ENCODE results near the gene TP53RK. TPM values are rescaled to one million over a fixed set of nuclear protein-coding genes. Genes with fewer than 3 reads are reported as not detected.

The TP53RK gene
- polyA plus RNA-seq, 1 of the 3 experiments (the other 2 are of a cell fraction), result 5.5 TPM

- Histone ChIP-seq H3F3A (replicated peaks; ENCODE audit: insufficient read depth) (no peaks in the 10 kb centered on the region), H3K9me3 (no peaks in the 10 kb centered on the region), H3K4me1 (ENCODE audit: control insufficient read depth in 1 of 2, insufficient read depth in 2 of 2, low read depth in 1 of 2, low read length in 1 of 2) (no peaks in the 10 kb centered on the region), H3K9me2 (no peaks in the 10 kb centered on the region), H3K9ac (no peak overlapping the region), H3K27me3 (ENCODE audit: insufficient read depth) (no peaks in the 10 kb centered on the region), H3K4me2 (no peak overlapping the region), H2AFZ (ENCODE audit: low read depth) (no peak overlapping the region), H3K4me3 (ENCODE audit: low read depth in 2 of 2, low read length in 1 of 2) (no peak overlapping the region), H3K27ac (ENCODE audit: low read depth in 2 of 2, low read length in 1 of 2) (no peak overlapping the region), H3K79me2 (ENCODE audit: insufficient read depth) (no peaks in the 10 kb centered on the region), H3K36me3 (replicated peaks in 1 of 2; ENCODE audit: control insufficient read depth in 1 of 2, insufficient read depth in 2 of 2, low read length in 1 of 2) (peaks cover 0 to 14% of the 10 kb centered on the region in 2 experiments), H4K20me1 (ENCODE audit: insufficient read depth) (no peaks in the 10 kb centered on the region)
- CTCF ChIA-PET, result interaction anchor here (0.9 kb wide), 1 partner anchor 428 kb away, joined by 3 read pairs; no protein-coding TSS in a partner anchor
- TF ChIP-seq RAD21 (IDR thresholded peaks at IDR 0.05; ENCODE audit: low read length) (no peak), MXI1 (IDR thresholded peaks at IDR 0.05; ENCODE audit: low read depth, low read length) (no peak), GABPA (IDR thresholded peaks at IDR 0.05; ENCODE audit: low read depth) (no peak), MAX (IDR thresholded peaks at IDR 0.05; ENCODE audit: low read depth) (no peak), FOSL2 (IDR thresholded peaks at IDR 0.05; ENCODE audit: borderline replicate concordance, low read depth) (no peak), USF2 (IDR thresholded peaks at IDR 0.05; ENCODE audit: borderline replicate concordance, low read depth, low read length) (no peak), SMC3 (IDR thresholded peaks at IDR 0.05; ENCODE audit: low read depth, low read length) (no peak), GATA2 (CRISPR knock-in tag; IDR thresholded peaks at IDR 0.05) (no peak)
- POLR2A ChIA-PET, result no interaction called here
- 58% methylated on average over 2 of the region's 2 CpGs for WGBS (ENCODE audit: low lambda C conversion rate)
- no peak for DNase-seq
Measured at GRCh38 chr20:46722450-46722849, 33.2 kb upstream of the TP53RK start.

- no peaks in the 10 kb centered on the region for H3K79me2 ChIP-seq (ENCODE audit: insufficient read depth)
- ChIA-PET POLR2A (no interaction called here), CTCF (interaction anchor here (1.2 kb wide), 1 partner anchor 11 kb away, joined by 4 read pairs; no protein-coding TSS in a partner anchor)
- no peak overlapping the region for H3K4me3 ChIP-seq (ENCODE audit: low read depth in 2 of 2, low read length in 1 of 2)
- TF ChIP-seq IRF3 (IDR thresholded peaks at IDR 0.05; ENCODE audit: low read depth, low read length), result no peak
- no peak for TF ChIP-seq ELF1 (IDR thresholded peaks at IDR 0.05)
- no peak for TF ChIP-seq ZBTB33 (IDR thresholded peaks at IDR 0.05; ENCODE audit: borderline replicate concordance, low read depth)
- TF ChIP-seq RXRA (IDR thresholded peaks at IDR 0.05; ENCODE audit: borderline replicate concordance, low read depth), result no peak
- TF ChIP-seq PBX3 (IDR thresholded peaks at IDR 0.05), result no peak
- no peak for TF ChIP-seq RCOR1 (IDR thresholded peaks at IDR 0.05; ENCODE audit: low read length)
- no peak for TF ChIP-seq USF2 (IDR thresholded peaks at IDR 0.05; ENCODE audit: borderline replicate concordance, low read depth, low read length)
- TF ChIP-seq MAX (IDR thresholded peaks at IDR 0.05; ENCODE audit: low read depth), result no peak
- no peak for TF ChIP-seq RAD21 (IDR thresholded peaks at IDR 0.05; ENCODE audit: low read length)
- TF ChIP-seq NRF1 (IDR thresholded peaks at IDR 0.05; ENCODE audit: low read depth, low read length), result no peak
- TF ChIP-seq POLR2AphosphoS5 (IDR thresholded peaks at IDR 0.05; ENCODE audit: low read depth, low read length), result no peak
- TF ChIP-seq SMC3 (IDR thresholded peaks at IDR 0.05; ENCODE audit: low read depth, low read length), result no peak
- TF ChIP-seq NFIC (IDR thresholded peaks at IDR 0.05; ENCODE audit: borderline replicate concordance), result no peak
- TF ChIP-seq FOXM1 (IDR thresholded peaks at IDR 0.05; ENCODE audit: low read depth), result no peak
- TF ChIP-seq YY1 (IDR thresholded peaks at IDR 0.05; ENCODE audit: low read depth), result no peak
- TF ChIP-seq JUND (IDR thresholded peaks at IDR 0.05), result no peak
- no peak for TF ChIP-seq SIN3A (IDR thresholded peaks at IDR 0.05; ENCODE audit: borderline replicate concordance, low read depth, low read length)
- no peak for TF ChIP-seq GATA2 (CRISPR knock-in tag; IDR thresholded peaks at IDR 0.05)
- no peak for TF ChIP-seq MEF2A (IDR thresholded peaks at IDR 0.05; ENCODE audit: borderline replicate concordance, low read depth)
- 67% methylated on average over 1 of the region's 1 CpG for WGBS (ENCODE audit: low lambda C conversion rate)
- H3K9ac ChIP-seq, result no peak overlapping the region
- no peak overlapping the region for H3K27ac ChIP-seq (ENCODE audit: low read depth in 2 of 2, low read length in 1 of 2)
- H3K9me2 ChIP-seq, result no peaks in the 10 kb centered on the region
- H3K36me3 ChIP-seq (replicated peaks in 1 of 2; ENCODE audit: control insufficient read depth in 1 of 2, insufficient read depth in 2 of 2, low read length in 1 of 2), result peaks cover 0 to 14% of the 10 kb centered on the region in 2 experiments
- H3F3A ChIP-seq (replicated peaks; ENCODE audit: insufficient read depth), result no peaks in the 10 kb centered on the region
- no peaks in the 10 kb centered on the region for H3K4me1 ChIP-seq (ENCODE audit: control insufficient read depth in 1 of 2, insufficient read depth in 2 of 2, low read depth in 1 of 2, low read length in 1 of 2)
- H3K27me3 ChIP-seq (ENCODE audit: insufficient read depth), result no peaks in the 10 kb centered on the region
- H3K4me2 ChIP-seq, result no peak overlapping the region
- H2AFZ ChIP-seq (ENCODE audit: low read depth), result no peak overlapping the region
- H4K20me1 ChIP-seq (ENCODE audit: insufficient read depth), result no peaks in the 10 kb centered on the region
- DNase-seq, result no peak
- H3K9me3 ChIP-seq, result no peaks in the 10 kb centered on the region
Measured at GRCh38 chr20:46721476-46721875, 32.2 kb upstream of the TP53RK start.
